ENCODE results near the gene NDUFAF5.
A peak's percentile ranks its signal among the peaks of the same experiment; 100 is the strongest.
"Not testable (repeated sequence)": the region's sequence is repeated elsewhere in the genome, so short reads cannot be mapped to it uniquely, and the experiment has no call there.

Gene NDUFAF5

GRCh38 chr20:13745784-13746183 is 39.0 kb upstream of the NDUFAF5 start:
- DNase-seq (ENCODE audit: low read depth): no peak
- TF ChIP-seq, protein P1, sequence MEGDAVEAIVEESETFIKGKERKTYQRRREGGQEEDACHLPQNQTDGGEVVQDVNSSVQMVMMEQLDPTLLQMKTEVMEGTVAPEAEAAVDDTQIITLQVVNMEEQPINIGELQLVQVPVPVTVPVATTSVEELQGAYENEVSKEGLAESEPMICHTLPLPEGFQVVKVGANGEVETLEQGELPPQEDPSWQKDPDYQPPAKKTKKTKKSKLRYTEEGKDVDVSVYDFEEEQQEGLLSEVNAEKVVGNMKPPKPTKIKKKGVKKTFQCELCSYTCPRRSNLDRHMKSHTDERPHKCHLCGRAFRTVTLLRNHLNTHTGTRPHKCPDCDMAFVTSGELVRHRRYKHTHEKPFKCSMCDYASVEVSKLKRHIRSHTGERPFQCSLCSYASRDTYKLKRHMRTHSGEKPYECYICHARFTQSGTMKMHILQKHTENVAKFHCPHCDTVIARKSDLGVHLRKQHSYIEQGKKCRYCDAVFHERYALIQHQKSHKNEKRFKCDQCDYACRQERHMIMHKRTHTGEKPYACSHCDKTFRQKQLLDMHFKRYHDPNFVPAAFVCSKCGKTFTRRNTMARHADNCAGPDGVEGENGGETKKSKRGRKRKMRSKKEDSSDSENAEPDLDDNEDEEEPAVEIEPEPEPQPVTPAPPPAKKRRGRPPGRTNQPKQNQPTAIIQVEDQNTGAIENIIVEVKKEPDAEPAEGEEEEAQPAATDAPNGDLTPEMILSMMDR (conservative IDR thresholded peaks at IDR 0.05; ENCODE audit: low read depth, low read length): no peak
- no peak overlapping the region for H3K4me3 ChIP-seq (ENCODE audit: low read length)

- DNase-seq (ENCODE audit: low read depth): no peak
- no peak overlapping the region for H3K4me3 ChIP-seq (ENCODE audit: low read length)
- TF ChIP-seq, protein P1 (conservative IDR thresholded peaks at IDR 0.05; ENCODE audit: low read depth, low read length): no peak
These were observed 35.0 kb upstream of the NDUFAF5 start for GRCh38 chr20:13749811-13750210.

- H3K4me3 ChIP-seq (ENCODE audit: low read length): no peak overlapping the region
- DNase-seq (ENCODE audit: low read depth): peak; percentile 5
- TF ChIP-seq, protein P1 (conservative IDR thresholded peaks at IDR 0.05; ENCODE audit: low read depth, low read length): no peak
These were observed 31.3 kb upstream of the NDUFAF5 start for GRCh38 chr20:13753436-13754036.

DNA sequence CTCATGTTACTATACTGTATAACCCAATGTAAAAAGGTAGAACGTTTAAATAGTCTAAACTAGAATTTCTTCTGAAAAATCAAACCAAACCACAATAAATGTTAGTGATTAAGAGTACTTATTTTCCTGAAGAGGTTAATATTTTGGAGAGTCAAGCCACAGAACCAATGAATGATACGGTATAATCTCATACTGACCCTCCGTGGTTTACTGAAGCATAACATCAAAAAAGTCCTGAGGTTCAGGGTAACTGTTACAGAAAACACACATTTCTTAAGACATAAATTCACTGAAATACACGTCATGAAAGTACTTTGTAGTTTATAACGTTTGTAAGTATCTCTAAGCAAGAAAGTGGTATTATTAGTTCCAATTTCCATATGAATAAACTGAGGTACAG is 29.0 kb upstream of the NDUFAF5 start:
- DNase-seq (ENCODE audit: low read depth): no peak
- TF ChIP-seq, protein P1 (conservative IDR thresholded peaks at IDR 0.05; ENCODE audit: low read depth, low read length): no peak
- H3K4me3 ChIP-seq (ENCODE audit: low read length): no peak overlapping the region

- DNase-seq (ENCODE audit: low read depth): no peak
- TF ChIP-seq, protein P1 (conservative IDR thresholded peaks at IDR 0.05; ENCODE audit: low read depth, low read length): no peak
- H3K4me3 ChIP-seq (ENCODE audit: low read length): no peak overlapping the region
These were observed 28.3 kb upstream of the NDUFAF5 start for GRCh38 chr20:13756551-13756950.

DNA sequence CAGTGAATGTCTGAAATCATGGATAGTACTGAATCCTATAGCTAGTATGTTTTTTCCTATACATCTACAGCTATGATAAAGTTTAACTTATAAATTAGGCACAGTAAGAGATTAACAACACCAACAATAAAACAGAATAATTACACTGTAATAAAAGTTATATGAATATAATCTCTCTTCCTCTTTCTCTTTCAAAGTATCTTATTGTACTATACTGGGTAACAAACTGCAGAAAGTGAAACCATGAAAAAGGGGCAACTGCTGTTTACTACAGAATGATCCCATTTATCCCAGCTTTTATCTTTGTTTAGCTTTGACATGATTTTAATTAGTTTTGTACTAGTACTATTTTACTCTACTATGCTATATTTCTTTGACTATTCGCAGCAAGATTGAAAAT is 25.9 kb upstream of the NDUFAF5 start:
- no peak for DNase-seq (ENCODE audit: low read depth)
- TF ChIP-seq, protein P1 (conservative IDR thresholded peaks at IDR 0.05; ENCODE audit: low read depth, low read length): no peak

DNA sequence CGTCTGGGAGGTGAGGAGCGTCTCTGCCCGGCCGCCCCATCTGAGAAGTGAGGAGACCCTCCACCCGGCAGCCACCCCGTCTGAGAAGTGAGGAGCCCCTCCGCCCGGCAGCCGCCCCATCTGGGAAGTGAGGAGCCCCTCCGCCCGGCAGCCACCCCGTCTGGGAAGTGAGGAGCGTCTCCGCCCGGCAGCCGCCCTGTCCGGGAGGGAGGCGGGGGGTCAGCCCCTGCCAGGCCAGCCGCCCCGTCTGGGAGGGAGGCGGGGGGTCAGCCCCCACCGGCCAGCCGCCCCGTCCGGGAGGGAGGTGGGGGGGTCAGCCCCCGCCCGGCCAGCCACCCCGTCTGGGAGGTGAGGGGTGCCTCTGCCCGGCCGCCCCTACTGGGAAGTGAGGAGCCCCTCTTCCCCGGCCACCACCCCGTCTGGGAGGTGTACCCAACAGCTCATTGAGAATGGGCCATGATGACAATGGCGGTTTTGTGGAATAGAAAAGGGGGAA is 24.3 kb upstream of the NDUFAF5 start:
- not testable (repeated sequence) for DNase-seq (ENCODE audit: low read depth); H3K4me3 ChIP-seq (ENCODE audit: low read length)

More for the DNA sequence above, 25.9 kb upstream of the NDUFAF5 start:
- H3K4me3 ChIP-seq (ENCODE audit: low read length): no peak overlapping the region
